Mesenchymal stem cell (in vitro differentiated cells and primary cell): Measurements from ENCODE around the gene DENND10.
A peak's percentile ranks its signal among the peaks of the same experiment; 100 is the strongest.

ENCODE experiments used
- DNase-seq: peaks from one replicate; pipeline ENCODE4 v3.0.0-alpha.2; 2013
- H2AFZ ChIP-seq: one replicate; pipeline ENCODE4 v1.6.1; 2013; ENCODE audit warnings: low read depth, mild to moderate bottlenecking, control low read depth, inconsistent platforms, low read length, moderate library complexity
- H2AK5ac ChIP-seq: 2 replicates; pipeline ENCODE4 v1.6.1; 2013; ENCODE audit warnings: low read length, moderate library complexity, mild to moderate bottlenecking, inconsistent platforms; ENCODE audit not compliant: severe bottlenecking
- H2BK120ac ChIP-seq: one replicate; pipeline ENCODE4 v1.6.1; 2013; ENCODE audit warnings: low read depth, mild to moderate bottlenecking, inconsistent platforms, low read length, moderate library complexity
- H2BK12ac ChIP-seq, 2 experiments: one replicate each; pipeline ENCODE4 v1.6.1; 2013; ENCODE audit warnings: inconsistent platforms in 2 of 2, low read length in 2 of 2, mild to moderate bottlenecking in 2 of 2, moderate library complexity in 2 of 2, control low read depth in 1 of 2
- H2BK15ac ChIP-seq: one replicate; pipeline ENCODE4 v1.6.1; 2013; ENCODE audit warnings: mild to moderate bottlenecking, low read depth, inconsistent platforms; ENCODE audit not compliant: poor library complexity, severe bottlenecking
- H2BK5ac ChIP-seq: 2 replicates; pipeline ENCODE4 v1.6.1; 2013; ENCODE audit warnings: low read depth, mild to moderate bottlenecking, low read length, control low read depth, inconsistent platforms; ENCODE audit not compliant: poor library complexity, severe bottlenecking
- H3K14ac ChIP-seq, 2 experiments: one replicate each; pipeline ENCODE4 v1.6.1; 2013; ENCODE audit warnings: inconsistent platforms in 2 of 2, low read length in 2 of 2, control low read depth in 1 of 2, mild to moderate bottlenecking in 1 of 2, moderate library complexity in 1 of 2
- H3K18ac ChIP-seq, 2 experiments: one replicate each; pipeline ENCODE4 v1.6.1; 2013; ENCODE audit warnings: inconsistent platforms in 2 of 2, low read length in 2 of 2, control low read depth in 1 of 2, low read depth in 1 of 2, mild to moderate bottlenecking in 1 of 2
- H3K23ac ChIP-seq, 2 experiments: one replicate each; pipeline ENCODE4 v1.6.1; 2013; ENCODE audit warnings: inconsistent platforms in 2 of 2, low read length in 2 of 2, mild to moderate bottlenecking in 2 of 2, moderate library complexity in 2 of 2, control low read depth in 1 of 2
- H3K27ac ChIP-seq: 2 replicates; pipeline ENCODE4 v1.5.1; 2013; ENCODE audit warnings: mild to moderate bottlenecking, moderate library complexity, low read length, control low read depth, inconsistent platforms; ENCODE audit not compliant: poor library complexity, severe bottlenecking
- H3K27me3 ChIP-seq, 2 experiments: 2 replicates each; pipeline versions ENCODE4 v1.6.1 to v1.7.0; 2013; ENCODE audit warnings: low read length in 2 of 2, mild to moderate bottlenecking in 2 of 2, moderate library complexity in 2 of 2, control low read depth in 1 of 2, inconsistent platforms in 1 of 2; ENCODE audit not compliant: control insufficient read depth in 1 of 2, insufficient read depth in 1 of 2
- H3K36me3 ChIP-seq, 2 experiments: 2 replicates each; pipeline versions ENCODE4 v1.6.1 to v1.7.0; 2013; ENCODE audit warnings: low read length in 2 of 2, control low read depth in 1 of 2, inconsistent platforms in 1 of 2, low read depth in 1 of 2, mild to moderate bottlenecking in 1 of 2; ENCODE audit not compliant: insufficient read depth in 2 of 2, control insufficient read depth in 1 of 2
- H3K4ac ChIP-seq, 2 experiments: one replicate each; pipeline ENCODE4 v1.6.1; 2013; ENCODE audit warnings: inconsistent platforms in 2 of 2, low read length in 2 of 2, mild to moderate bottlenecking in 2 of 2, moderate library complexity in 2 of 2, control low read depth in 1 of 2, low read depth in 1 of 2
- H3K4me1 ChIP-seq: 2 replicates; pipeline ENCODE4 v1.6.1; 2013; ENCODE audit warnings: low read depth, low read length, control low read depth; ENCODE audit not compliant: control insufficient read depth, insufficient read depth
- H3K4me2 ChIP-seq: 2 replicates; pipeline ENCODE4 v1.6.1; 2013; ENCODE audit warnings: low read length, mild to moderate bottlenecking, inconsistent platforms; ENCODE audit not compliant: poor library complexity, severe bottlenecking
- H3K4me3 ChIP-seq, 2 experiments: 2 replicates each; pipeline versions ENCODE4 v1.5.1 to v1.7.0; 2013; ENCODE audit warnings: low read length in 2 of 2, mild to moderate bottlenecking in 2 of 2, control low read depth in 1 of 2, low read depth in 1 of 2; ENCODE audit not compliant: insufficient read depth in 1 of 2
- H3K79me1 ChIP-seq: replicated peaks from 2 replicates; pipeline ENCODE4 v1.6.1; 2013; ENCODE audit warnings: mild to moderate bottlenecking, control low read depth, low read length, inconsistent platforms; ENCODE audit not compliant: poor library complexity, severe bottlenecking
- H3K9ac ChIP-seq: 2 replicates; pipeline ENCODE4 v1.7.0; 2013; ENCODE audit warnings: mild to moderate bottlenecking, low read length, moderate library complexity
- H3K9me3 ChIP-seq: 2 replicates; pipeline ENCODE4 v1.7.0; 2013; ENCODE audit warnings: mild to moderate bottlenecking, low read length; ENCODE audit not compliant: control insufficient read depth
- H4K8ac ChIP-seq: one replicate; pipeline ENCODE4 v1.6.1; 2013; ENCODE audit warnings: inconsistent platforms, mild to moderate bottlenecking, low read length, moderate library complexity
- H4K91ac ChIP-seq: one replicate; pipeline ENCODE4 v1.6.1; 2013; ENCODE audit warnings: mild to moderate bottlenecking, low read length, inconsistent platforms
- WGBS: methylation state at CpG from one replicate; pipeline ENCODE4 v1.1.7; 2013; ENCODE audit warnings: mixed read lengths; 5-methylcytosine and 5-hydroxymethylcytosine counted together

DENND10 gene

GRCh38 chr10:119120875-119121274, 17.0 kb downstream of the DENND10 start:
- WGBS, result 100% methylated on average over 1 of the region's 2 CpGs

GRCh38 chr10:119125942-119126341, 22.0 kb downstream of the DENND10 start:
- 100% methylated on average over 2 of the region's 2 CpGs for WGBS
- Histone ChIP-seq H3K4ac (no peak overlapping the region), H2AFZ (no peak overlapping the region), H3K4me3 (no peak overlapping the region), H2AK5ac (no peak overlapping the region), H3K14ac (no peak overlapping the region), H2BK120ac (no peak overlapping the region), H3K23ac (no peak overlapping the region), H2BK12ac (no peak overlapping the region), H3K27ac (no peak overlapping the region), H3K4me2 (no peak overlapping the region), H3K4me1 (peaks cover 3% of the 10 kb centered on the region), H3K79me1 (peaks cover 7% of the 10 kb centered on the region), H2BK15ac (no peak overlapping the region), H4K8ac (no peak overlapping the region), H3K27me3 (no peaks in the 10 kb centered on the region), H3K9me3 (no peaks in the 10 kb centered on the region), H3K36me3 (peaks cover 40 to 85% of the 10 kb centered on the region in 2 experiments), H2BK5ac (no peak overlapping the region), H3K18ac (no peak overlapping the region), H4K91ac (no peak overlapping the region), H3K9ac (no peak overlapping the region)
- DNase-seq, result no peak

More at GRCh38 chr10:119120875-119121274, 17.0 kb downstream of the DENND10 start:
- Histone ChIP-seq H2BK12ac (no peak overlapping the region), H2AK5ac (no peak overlapping the region), H3K27me3 (no peaks in the 10 kb centered on the region), H2AFZ (no peak overlapping the region), H3K9ac (no peak overlapping the region), H2BK5ac (no peak overlapping the region), H2BK120ac (no peak overlapping the region), H4K8ac (no peak overlapping the region), H3K4me1 (no peaks in the 10 kb centered on the region), H3K9me3 (no peaks in the 10 kb centered on the region), H3K14ac (no peak overlapping the region), H3K36me3 (peaks cover 45 to 86% of the 10 kb centered on the region in 2 experiments), H3K4me3 (no peak overlapping the region), H3K18ac (no peak overlapping the region), H2BK15ac (no peak overlapping the region), H4K91ac (no peak overlapping the region), H3K79me1 (peaks cover 10% of the 10 kb centered on the region), H3K4me2 (no peak overlapping the region), H3K27ac (no peak overlapping the region), H3K23ac (no peak overlapping the region), H3K4ac (no peak overlapping the region)
- DNase-seq, result no peak

- Histone ChIP-seq H2AFZ (no peak overlapping the region), H3K4me2 (no peak overlapping the region), H2AK5ac (no peak overlapping the region), H2BK15ac (no peak overlapping the region), H4K8ac (no peak overlapping the region), H3K23ac (no peak overlapping the region), H4K91ac (no peak overlapping the region), H3K4me3 (no peak overlapping the region), H3K27ac (no peak overlapping the region), H3K79me1 (peaks cover 11% of the 10 kb centered on the region), H3K4ac (no peak overlapping the region), H3K4me1 (peaks cover 5% of the 10 kb centered on the region), H3K27me3 (no peaks in the 10 kb centered on the region), H2BK5ac (no peak overlapping the region), H2BK120ac (no peak overlapping the region), H3K36me3 (peaks cover 40 to 82% of the 10 kb centered on the region in 2 experiments), H3K18ac (no peak overlapping the region), H3K14ac (no peak overlapping the region), H3K9ac (no peak overlapping the region), H2BK12ac (no peak overlapping the region), H3K9me3 (no peaks in the 10 kb centered on the region)
- no peak for DNase-seq
- WGBS, result 97% methylated on average over 2 of the region's 4 CpGs
These were observed 25.8 kb downstream of the DENND10 start for GRCh38 chr10:119129721-119130120.

- Histone ChIP-seq H3K18ac (no peak overlapping the region), H2BK15ac (no peak overlapping the region), H3K23ac (no peak overlapping the region), H3K4me1 (peaks cover 5% of the 10 kb centered on the region), H3K27ac (peak overlapping the region; percentile 15), H3K4me3 (peak overlapping the region in 1 of 2 experiments; percentile 29), H2BK12ac (no peak overlapping the region), H3K4ac (no peak overlapping the region), H2AFZ (no peak overlapping the region), H3K79me1 (peaks cover 10% of the 10 kb centered on the region), H3K36me3 (peaks cover 40 to 70% of the 10 kb centered on the region in 2 experiments), H3K4me2 (peak overlapping the region; percentile 33), H4K8ac (peak overlapping the region; percentile 63), H3K27me3 (no peaks in the 10 kb centered on the region), H3K9ac (peak overlapping the region; percentile 31), H2BK5ac (peak overlapping the region; percentile 46), H3K9me3 (no peaks in the 10 kb centered on the region), H4K91ac (no peak overlapping the region), H3K14ac (no peak overlapping the region), H2AK5ac (no peak overlapping the region), H2BK120ac (no peak overlapping the region)
- peak; percentile 72 for DNase-seq
- 84% methylated on average over 9 of the region's 10 CpGs for WGBS
These were observed 27.8 kb downstream of the DENND10 start for GRCh38 chr10:119131512-119132240.
